SK-N-SH (cell line): ENCODE measurements around the gene CHCHD3. TPM values are rescaled to one million over a fixed set of nuclear protein-coding genes. Genes with fewer than 3 reads are reported as not detected.

Source experiments
- CTCF ChIA-PET: fragments of 300-600, 350-600 bp; formaldehyde crosslinking; extraction: SDS; loops from one replicate; lab custom pipeline; 2021; lab: Yijun Ruan, JAX
- POLR2A ChIA-PET: fragments of 350-600 bp; sonication (Branson Sonifier 250); formaldehyde crosslinking; extraction: SDS; loops from one replicate; lab custom pipeline; 2020; ENCODE audit warnings: antibody characterized with exemption, inconsistent platforms; lab: Yijun Ruan, JAX
- DNase-seq: peaks from one replicate; pipeline ENCODE4 v3.0.0; 2012
- H2AFZ ChIP-seq: fragments of 200-600 bp; sonication (generic); 2 replicates; pipeline ENCODE4 v1.8.1; 2016; ENCODE audit warnings: antibody characterized with exemption, mild to moderate bottlenecking, low read depth
- H3F3A ChIP-seq: fragments of 200-600 bp; sonication (generic); replicated peaks from 2 replicates; pipeline ENCODE3; 2016; ENCODE audit warnings: antibody characterized with exemption, mild to moderate bottlenecking; ENCODE audit not compliant: insufficient read depth
- H3K27ac ChIP-seq, 2 experiments: fragments of 200-500 bp in 1 of 2; fragments of 200-600 bp in 1 of 2; sonication (Bioruptor generic) in 1 of 2; sonication (generic), shearing (Covaris generic) in 1 of 2; 2 replicates each; pipeline versions ENCODE4 v1.5.1 to v1.6.1; 2014 to 2016; ENCODE audit warnings: low read depth in 2 of 2, inconsistent platforms in 1 of 2, low read length in 1 of 2, mild to moderate bottlenecking in 1 of 2, mixed read lengths in 1 of 2
- H3K27me3 ChIP-seq: fragments of 200-600 bp; sonication (generic), shearing (Covaris generic); 2 replicates; pipeline ENCODE4 v1.6.1; 2016; ENCODE audit warnings: mixed run types; ENCODE audit not compliant: insufficient read depth
- H3K36me3 ChIP-seq, 2 experiments: fragments of 200-500 bp in 1 of 2; fragments of 200-600 bp in 1 of 2; sonication (Bioruptor generic) in 1 of 2; sonication (generic) in 1 of 2; replicated peaks in 1 of 2; 2 replicates each; pipeline versions ENCODE3 to v1.5.1; 2014 to 2016; ENCODE audit warnings: low read length in 1 of 2, mild to moderate bottlenecking in 1 of 2; ENCODE audit not compliant: insufficient read depth in 2 of 2, control insufficient read depth in 1 of 2
- H3K4me1 ChIP-seq, 2 experiments: fragments of 200-500 bp in 1 of 2; fragments of 200-600 bp in 1 of 2; sonication (Bioruptor generic) in 1 of 2; sonication (generic), shearing (Covaris generic) in 1 of 2; 2 replicates each; pipeline versions ENCODE4 v1.5.1 to v1.6.1; 2014 to 2016; ENCODE audit warnings: low read depth in 1 of 2, low read length in 1 of 2, mixed run types in 1 of 2; ENCODE audit not compliant: insufficient read depth in 2 of 2, control insufficient read depth in 1 of 2
- H3K4me2 ChIP-seq: fragments of 200-600 bp; sonication (generic), shearing (Covaris generic); 2 replicates; pipeline ENCODE4 v1.6.1; 2017; ENCODE audit warnings: mixed run types
- H3K4me3 ChIP-seq, 2 experiments: fragments of 200-500 bp in 1 of 2; fragments of 200-600 bp in 1 of 2; sonication (Bioruptor generic) in 1 of 2; sonication (generic), shearing (Covaris generic) in 1 of 2; 2 replicates each; pipeline versions ENCODE4 v1.5.1 to v1.8.1; 2014 to 2016; ENCODE audit warnings: low read depth in 2 of 2, inconsistent platforms in 1 of 2, low read length in 1 of 2, mild to moderate bottlenecking in 1 of 2, mixed read lengths in 1 of 2, moderate library complexity in 1 of 2
- H3K79me2 ChIP-seq: fragments of 200-600 bp; sonication (generic); 2 replicates; pipeline ENCODE4 v1.8.1; 2017; ENCODE audit warnings: mild to moderate bottlenecking; ENCODE audit not compliant: insufficient read depth
- H3K9ac ChIP-seq: fragments of 200-600 bp; sonication (generic); 2 replicates; pipeline ENCODE4 v1.6.1; 2017; ENCODE audit warnings: mixed run types
- H3K9me2 ChIP-seq: fragments of 200-600 bp; sonication (generic); 2 replicates; pipeline ENCODE4 v1.6.1; 2017; ENCODE audit warnings: mixed run types
- H3K9me3 ChIP-seq: fragments of 200-600 bp; sonication (generic); 2 replicates; pipeline ENCODE4 v1.6.1; 2017; ENCODE audit warnings: mixed run types, mild to moderate bottlenecking, moderate library complexity
- H4K20me1 ChIP-seq: fragments of 200-600 bp; sonication (generic); 2 replicates; pipeline ENCODE4 v1.6.1; 2017; ENCODE audit warnings: mild to moderate bottlenecking, mixed run types; ENCODE audit not compliant: insufficient read depth
- CHD2 ChIP-seq: fragments of 150-350 bp; IDR thresholded peaks from 2 replicates; pipeline ENCODE4 v1.6.1; 2018; ENCODE audit warnings: low read length; ENCODE audit not compliant: partially characterized antibody
- EP300 ChIP-seq, 2 experiments: IDR thresholded peaks; 2 replicates each; pipeline versions ENCODE4 v1.4.0 to v1.6.1; 2012; ENCODE audit warnings: borderline replicate concordance in 1 of 2, low read depth in 1 of 2, low read length in 1 of 2
- EZH2phosphoT487 ChIP-seq: fragments of 200-600 bp; sonication (generic); IDR thresholded peaks from 2 replicates; pipeline ENCODE4 v1.6.1; 2017; ENCODE audit warnings: low read depth, mixed run types, mild to moderate bottlenecking, antibody characterized with exemption, moderate library complexity, borderline replicate concordance
- FOSL2 ChIP-seq: IDR thresholded peaks from 2 replicates; pipeline ENCODE4 v1.4.0; 2012; ENCODE audit warnings: low read depth, mild to moderate bottlenecking, moderate library complexity, borderline replicate concordance
- FOXJ3 ChIP-seq: sonication (generic); formaldehyde crosslinking; IDR thresholded peaks from 2 replicates; pipeline ENCODE4 v1.5.1; 2020; ENCODE audit warnings: mild to moderate bottlenecking, missing genetic modification reagents
- FOXM1 ChIP-seq: IDR thresholded peaks from 2 replicates; pipeline ENCODE4 v1.4.0; 2012; ENCODE audit warnings: low read depth, mild to moderate bottlenecking
- GABPA ChIP-seq: IDR thresholded peaks from 2 replicates; pipeline ENCODE4 v1.4.0; 2012; ENCODE audit warnings: low read depth, mild to moderate bottlenecking
- GATA2 ChIP-seq: sonication (generic); formaldehyde crosslinking; IDR thresholded peaks from 2 replicates; pipeline ENCODE4 v1.5.0; 2020; ENCODE audit warnings: mild to moderate bottlenecking, missing genetic modification reagents
- MEF2A ChIP-seq: IDR thresholded peaks from 2 replicates; pipeline ENCODE4 v1.4.0; 2012; ENCODE audit warnings: low read depth, borderline replicate concordance
- NFIC ChIP-seq: IDR thresholded peaks from 2 replicates; pipeline ENCODE4 v1.4.0; 2012; ENCODE audit warnings: borderline replicate concordance
- RFX5 ChIP-seq: IDR thresholded peaks from 2 replicates; pipeline ENCODE4 v1.6.1; 2012; ENCODE audit warnings: mild to moderate bottlenecking, improper control_type of control experiment, low read length
- RXRA ChIP-seq: IDR thresholded peaks from 2 replicates; pipeline ENCODE4 v1.4.0; 2012; ENCODE audit warnings: low read depth, mild to moderate bottlenecking, borderline replicate concordance
- SIN3A ChIP-seq: IDR thresholded peaks from 2 replicates; pipeline ENCODE4 v1.6.1; 2012; ENCODE audit warnings: low read depth, mild to moderate bottlenecking, low read length, moderate library complexity, borderline replicate concordance
- TCF12 ChIP-seq: IDR thresholded peaks from 2 replicates; pipeline ENCODE4 v1.4.0; 2012
- TEAD4 ChIP-seq: IDR thresholded peaks from 2 replicates; pipeline ENCODE4 v1.4.0; 2012; ENCODE audit warnings: mild to moderate bottlenecking, borderline replicate concordance; ENCODE audit not compliant: insufficient read depth
- WGBS: methylation state at CpG from one replicate; pipeline ENCODE4 v1.1.6; 2017; ENCODE audit warnings: low lambda C conversion rate; 5-methylcytosine and 5-hydroxymethylcytosine counted together
- polyA plus RNA-seq, 3 experiments: library from polyadenylated mRNA; depleted of rRNA; stranded (reverse); fragments of >200 nt; gene quantifications; 2 replicates each; pipeline ENCODE4 v1.2.3, GENCODE V29; 2012
- TF ChIP-seq, protein P1 (sequence below): IDR thresholded peaks from 2 replicates; pipeline ENCODE4 v1.4.0; 2012; ENCODE audit warnings: low read depth, borderline replicate concordance
- TF ChIP-seq, protein P2 (sequence below): IDR thresholded peaks from 2 replicates; pipeline ENCODE4 v1.6.1; 2012; ENCODE audit warnings: mild to moderate bottlenecking, low read depth, low read length, moderate library complexity
- TF ChIP-seq, protein P3 (sequence below): fragments of 200-600 bp; sonication (generic); IDR thresholded peaks from 2 replicates; pipeline ENCODE4 v1.6.1; 2017; ENCODE audit warnings: antibody characterized with exemption, mild to moderate bottlenecking, moderate library complexity
- TF ChIP-seq, protein P4 (sequence below): IDR thresholded peaks from 2 replicates; pipeline ENCODE4; 2012

Gene CHCHD3
- polyA plus RNA-seq, 1 of the 3 experiments (the other 2 are of a cell fraction): 97.1 TPM

DNA sequence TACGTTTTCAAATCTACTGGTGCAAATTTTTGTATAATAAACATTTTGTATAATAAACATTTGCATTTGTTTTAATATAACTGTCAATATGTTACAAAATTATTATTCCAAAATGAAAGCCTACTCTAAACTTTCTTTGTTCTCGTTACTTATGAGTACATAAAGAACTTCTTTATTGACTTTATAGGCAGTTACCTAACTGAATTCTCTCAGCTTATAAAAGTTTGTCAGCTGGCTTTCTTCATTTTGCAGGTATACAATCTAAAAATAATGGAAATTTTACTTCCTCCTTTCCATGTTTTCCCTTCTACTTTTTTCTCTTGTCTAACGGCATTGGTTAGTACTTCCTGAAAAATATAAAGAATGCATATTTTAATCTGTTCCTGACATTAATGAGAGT is 137.1 kb downstream of the CHCHD3 start:
- Histone ChIP-seq H3K9me3 (no peaks in the 10 kb centered on the region), H3K27me3 (no peaks in the 10 kb centered on the region), H3K4me3 (no peak overlapping the region), H4K20me1 (no peaks in the 10 kb centered on the region), H3K36me3 (peaks cover 24 to 41% of the 10 kb centered on the region in 2 experiments), H3F3A (no peaks in the 10 kb centered on the region), H3K4me2 (no peak overlapping the region), H3K79me2 (no peaks in the 10 kb centered on the region), H2AFZ (no peak overlapping the region), H3K9ac (no peak overlapping the region), H3K27ac (no peak overlapping the region), H3K4me1 (peaks cover 0 to 10% of the 10 kb centered on the region in 2 experiments; a peak in 2 of 4 replicates), H3K9me2 (0 out of 2 replicates have a peak, but pooled peaks cover 4% of the 10 kb centered on the region)
- WGBS: 94% methylated on average over 3 of the region's 3 CpGs
- no peak for TF ChIP-seq TEAD4
- no peak for TF ChIP-seq EZH2phosphoT487
- no peak for TF ChIP-seq RXRA
- TF ChIP-seq, protein P1, sequence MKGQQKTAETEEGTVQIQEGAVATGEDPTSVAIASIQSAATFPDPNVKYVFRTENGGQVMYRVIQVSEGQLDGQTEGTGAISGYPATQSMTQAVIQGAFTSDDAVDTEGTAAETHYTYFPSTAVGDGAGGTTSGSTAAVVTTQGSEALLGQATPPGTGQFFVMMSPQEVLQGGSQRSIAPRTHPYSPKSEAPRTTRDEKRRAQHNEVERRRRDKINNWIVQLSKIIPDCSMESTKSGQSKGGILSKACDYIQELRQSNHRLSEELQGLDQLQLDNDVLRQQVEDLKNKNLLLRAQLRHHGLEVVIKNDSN: no peak
- TF ChIP-seq FOXM1: no peak
- no peak for TF ChIP-seq TCF12
- TF ChIP-seq CHD2: no peak
- no peak for TF ChIP-seq NFIC
- no peak for TF ChIP-seq FOSL2
- TF ChIP-seq, protein P2, sequence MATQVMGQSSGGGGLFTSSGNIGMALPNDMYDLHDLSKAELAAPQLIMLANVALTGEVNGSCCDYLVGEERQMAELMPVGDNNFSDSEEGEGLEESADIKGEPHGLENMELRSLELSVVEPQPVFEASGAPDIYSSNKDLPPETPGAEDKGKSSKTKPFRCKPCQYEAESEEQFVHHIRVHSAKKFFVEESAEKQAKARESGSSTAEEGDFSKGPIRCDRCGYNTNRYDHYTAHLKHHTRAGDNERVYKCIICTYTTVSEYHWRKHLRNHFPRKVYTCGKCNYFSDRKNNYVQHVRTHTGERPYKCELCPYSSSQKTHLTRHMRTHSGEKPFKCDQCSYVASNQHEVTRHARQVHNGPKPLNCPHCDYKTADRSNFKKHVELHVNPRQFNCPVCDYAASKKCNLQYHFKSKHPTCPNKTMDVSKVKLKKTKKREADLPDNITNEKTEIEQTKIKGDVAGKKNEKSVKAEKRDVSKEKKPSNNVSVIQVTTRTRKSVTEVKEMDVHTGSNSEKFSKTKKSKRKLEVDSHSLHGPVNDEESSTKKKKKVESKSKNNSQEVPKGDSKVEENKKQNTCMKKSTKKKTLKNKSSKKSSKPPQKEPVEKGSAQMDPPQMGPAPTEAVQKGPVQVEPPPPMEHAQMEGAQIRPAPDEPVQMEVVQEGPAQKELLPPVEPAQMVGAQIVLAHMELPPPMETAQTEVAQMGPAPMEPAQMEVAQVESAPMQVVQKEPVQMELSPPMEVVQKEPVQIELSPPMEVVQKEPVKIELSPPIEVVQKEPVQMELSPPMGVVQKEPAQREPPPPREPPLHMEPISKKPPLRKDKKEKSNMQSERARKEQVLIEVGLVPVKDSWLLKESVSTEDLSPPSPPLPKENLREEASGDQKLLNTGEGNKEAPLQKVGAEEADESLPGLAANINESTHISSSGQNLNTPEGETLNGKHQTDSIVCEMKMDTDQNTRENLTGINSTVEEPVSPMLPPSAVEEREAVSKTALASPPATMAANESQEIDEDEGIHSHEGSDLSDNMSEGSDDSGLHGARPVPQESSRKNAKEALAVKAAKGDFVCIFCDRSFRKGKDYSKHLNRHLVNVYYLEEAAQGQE: no peak
- no peak for TF ChIP-seq SIN3A
- POLR2A ChIA-PET: no interaction called here
- DNase-seq: no peak
- CTCF ChIA-PET: interaction anchor here (1.1 kb wide), 1 partner anchor 8 kb away, joined by 3 read pairs; no protein-coding TSS in a partner anchor

DNA sequence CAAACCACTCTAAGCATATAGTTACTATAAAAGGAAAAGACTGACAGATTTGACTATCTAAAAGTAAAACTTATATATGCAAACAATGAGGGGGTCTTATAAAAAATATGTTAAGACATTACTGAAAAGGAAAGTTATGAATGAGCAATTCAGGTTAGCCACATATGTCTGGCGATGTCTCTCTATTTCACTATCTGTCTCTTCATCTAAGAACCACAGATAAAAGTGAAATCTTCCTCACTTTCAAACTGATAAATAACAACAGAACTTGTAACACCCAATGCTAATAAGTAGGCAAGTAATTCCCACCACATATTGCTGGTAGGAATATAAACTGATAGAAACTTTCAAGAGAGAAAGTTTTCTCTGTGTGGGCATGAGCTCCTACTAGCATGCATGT is 138.2 kb downstream of the CHCHD3 start:
- CTCF ChIA-PET: interaction anchor here (1.1 kb wide), 1 partner anchor 9 kb away, joined by 3 read pairs; no protein-coding TSS in a partner anchor

More for the DNA sequence above, 138.2 kb downstream of the CHCHD3 start:
- Histone ChIP-seq H3K36me3 (peaks cover 17 to 33% of the 10 kb centered on the region in 2 experiments), H3K9me2 (0 out of 2 replicates have a peak, but pooled peaks cover 4% of the 10 kb centered on the region), H3K4me3 (no peak overlapping the region), H3F3A (no peaks in the 10 kb centered on the region), H3K4me1 (peaks cover 0 to 10% of the 10 kb centered on the region in 2 experiments; a peak in 2 of 4 replicates), H3K79me2 (no peaks in the 10 kb centered on the region), H2AFZ (no peak overlapping the region), H3K27me3 (no peaks in the 10 kb centered on the region), H3K9me3 (no peaks in the 10 kb centered on the region), H3K27ac (no peak overlapping the region), H3K9ac (no peak overlapping the region), H4K20me1 (no peaks in the 10 kb centered on the region), H3K4me2 (no peak overlapping the region)
- POLR2A ChIA-PET: no interaction called here
- DNase-seq: no peak
- WGBS: 92% methylated on average over 1 of the region's 1 CpG
- no peak for TF ChIP-seq EP300 (IDR thresholded peaks at IDR 0.05; ENCODE audit: borderline replicate concordance in 1 of 2, low read depth in 1 of 2, low read length in 1 of 2)
- no peak for TF ChIP-seq RFX5
- TF ChIP-seq, protein P3, sequence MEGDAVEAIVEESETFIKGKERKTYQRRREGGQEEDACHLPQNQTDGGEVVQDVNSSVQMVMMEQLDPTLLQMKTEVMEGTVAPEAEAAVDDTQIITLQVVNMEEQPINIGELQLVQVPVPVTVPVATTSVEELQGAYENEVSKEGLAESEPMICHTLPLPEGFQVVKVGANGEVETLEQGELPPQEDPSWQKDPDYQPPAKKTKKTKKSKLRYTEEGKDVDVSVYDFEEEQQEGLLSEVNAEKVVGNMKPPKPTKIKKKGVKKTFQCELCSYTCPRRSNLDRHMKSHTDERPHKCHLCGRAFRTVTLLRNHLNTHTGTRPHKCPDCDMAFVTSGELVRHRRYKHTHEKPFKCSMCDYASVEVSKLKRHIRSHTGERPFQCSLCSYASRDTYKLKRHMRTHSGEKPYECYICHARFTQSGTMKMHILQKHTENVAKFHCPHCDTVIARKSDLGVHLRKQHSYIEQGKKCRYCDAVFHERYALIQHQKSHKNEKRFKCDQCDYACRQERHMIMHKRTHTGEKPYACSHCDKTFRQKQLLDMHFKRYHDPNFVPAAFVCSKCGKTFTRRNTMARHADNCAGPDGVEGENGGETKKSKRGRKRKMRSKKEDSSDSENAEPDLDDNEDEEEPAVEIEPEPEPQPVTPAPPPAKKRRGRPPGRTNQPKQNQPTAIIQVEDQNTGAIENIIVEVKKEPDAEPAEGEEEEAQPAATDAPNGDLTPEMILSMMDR: no peak
- TF ChIP-seq, protein P1: no peak
- TF ChIP-seq GATA2 (CRISPR knock-in tag): no peak
- TF ChIP-seq RXRA: no peak
- TF ChIP-seq GABPA: no peak
- no peak for TF ChIP-seq FOXJ3
- TF ChIP-seq MEF2A: no peak
- TF ChIP-seq, protein P4, sequence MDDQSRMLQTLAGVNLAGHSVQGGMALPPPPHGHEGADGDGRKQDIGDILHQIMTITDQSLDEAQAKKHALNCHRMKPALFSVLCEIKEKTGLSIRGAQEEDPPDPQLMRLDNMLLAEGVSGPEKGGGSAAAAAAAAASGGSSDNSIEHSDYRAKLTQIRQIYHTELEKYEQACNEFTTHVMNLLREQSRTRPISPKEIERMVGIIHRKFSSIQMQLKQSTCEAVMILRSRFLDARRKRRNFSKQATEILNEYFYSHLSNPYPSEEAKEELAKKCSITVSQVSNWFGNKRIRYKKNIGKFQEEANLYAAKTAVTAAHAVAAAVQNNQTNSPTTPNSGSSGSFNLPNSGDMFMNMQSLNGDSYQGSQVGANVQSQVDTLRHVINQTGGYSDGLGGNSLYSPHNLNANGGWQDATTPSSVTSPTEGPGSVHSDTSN: no peak
